Chondrocyte (in vitro differentiated cells): Measurements from ENCODE around the gene ARHGAP44. TPM values are rescaled to one million over a fixed set of nuclear protein-coding genes. Genes with fewer than 3 reads are reported as not detected.

Experiments
- DNase-seq: peaks from one replicate; pipeline ENCODE4 v3.0.0; 2021; ENCODE audit warnings: mixed read lengths, low spot score
- H3K27ac Mint-ChIP-seq: one replicate; pipeline ENCODE4 v1.8.0; 2021; ENCODE audit warnings: mild to moderate bottlenecking, moderate library complexity, mixed read lengths; ENCODE audit not compliant: unreplicated experiment
- H3K27me3 Mint-ChIP-seq: 2 replicates; pipeline ENCODE4 v1.8.0; 2021; ENCODE audit warnings: low read depth, mixed read lengths
- H3K36me3 Mint-ChIP-seq: 2 replicates; pipeline ENCODE4 v1.8.0; 2021; ENCODE audit warnings: low read depth, mixed read lengths
- H3K4me1 Mint-ChIP-seq: 2 replicates; pipeline ENCODE4 v1.8.0; 2021; ENCODE audit warnings: low read depth, mild to moderate bottlenecking, mixed read lengths
- H3K4me3 Mint-ChIP-seq: one replicate; pipeline ENCODE4 v1.8.0; 2021; ENCODE audit warnings: mild to moderate bottlenecking, moderate library complexity, mixed read lengths; ENCODE audit not compliant: unreplicated experiment
- H3K9me3 Mint-ChIP-seq: 2 replicates; pipeline ENCODE4 v1.8.0; 2021; ENCODE audit warnings: low read depth, mixed read lengths
- total RNA-seq: library from RNA; stranded (reverse); gene quantifications from 3 replicates; pipeline ENCODE4 v1.2.1, GENCODE V29; 2021
- TF ChIP-seq, protein P1 (sequence below): fragments of 200-600 bp; sonication (generic); IDR thresholded peaks from 2 replicates; pipeline ENCODE4 v1.5.0; 2021; ENCODE audit warnings: antibody characterized with exemption, mild to moderate bottlenecking, moderate library complexity

ARHGAP44 gene
- total RNA-seq, 1 donor from 2014 or later, result 5.7 TPM

GRCh38 chr17:12769981-12770380 lies 19.3 kb upstream of the ARHGAP44 start:
- Mint-ChIP-seq H3K4me1 (peaks cover 6% of the 10 kb centered on the region), H3K4me3 (no peak overlapping the region), H3K36me3 (no peaks in the 10 kb centered on the region), H3K27me3 (no peaks in the 10 kb centered on the region), H3K9me3 (no peaks in the 10 kb centered on the region), H3K27ac (no peak overlapping the region)
- no peak for DNase-seq
- TF ChIP-seq, protein P1, sequence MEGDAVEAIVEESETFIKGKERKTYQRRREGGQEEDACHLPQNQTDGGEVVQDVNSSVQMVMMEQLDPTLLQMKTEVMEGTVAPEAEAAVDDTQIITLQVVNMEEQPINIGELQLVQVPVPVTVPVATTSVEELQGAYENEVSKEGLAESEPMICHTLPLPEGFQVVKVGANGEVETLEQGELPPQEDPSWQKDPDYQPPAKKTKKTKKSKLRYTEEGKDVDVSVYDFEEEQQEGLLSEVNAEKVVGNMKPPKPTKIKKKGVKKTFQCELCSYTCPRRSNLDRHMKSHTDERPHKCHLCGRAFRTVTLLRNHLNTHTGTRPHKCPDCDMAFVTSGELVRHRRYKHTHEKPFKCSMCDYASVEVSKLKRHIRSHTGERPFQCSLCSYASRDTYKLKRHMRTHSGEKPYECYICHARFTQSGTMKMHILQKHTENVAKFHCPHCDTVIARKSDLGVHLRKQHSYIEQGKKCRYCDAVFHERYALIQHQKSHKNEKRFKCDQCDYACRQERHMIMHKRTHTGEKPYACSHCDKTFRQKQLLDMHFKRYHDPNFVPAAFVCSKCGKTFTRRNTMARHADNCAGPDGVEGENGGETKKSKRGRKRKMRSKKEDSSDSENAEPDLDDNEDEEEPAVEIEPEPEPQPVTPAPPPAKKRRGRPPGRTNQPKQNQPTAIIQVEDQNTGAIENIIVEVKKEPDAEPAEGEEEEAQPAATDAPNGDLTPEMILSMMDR, result no peak

DNA sequence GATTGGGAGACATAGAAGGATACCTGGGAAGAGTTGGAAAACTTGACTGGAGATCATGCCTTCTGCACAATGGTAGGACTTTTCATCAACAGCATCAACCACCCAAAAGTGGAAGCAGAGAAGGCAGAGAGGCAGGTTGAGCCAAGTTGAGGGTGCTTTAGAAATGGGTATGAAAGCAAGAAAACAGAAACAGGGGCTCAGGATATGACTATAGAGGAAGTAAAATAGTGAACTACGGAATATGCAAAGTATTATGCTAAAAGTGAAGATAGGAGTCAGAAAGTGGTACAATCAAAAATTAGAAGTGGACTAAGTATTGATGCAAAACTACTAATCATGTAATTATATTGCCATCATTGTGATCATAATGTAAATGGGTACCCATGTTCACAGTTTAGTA lies 16.1 kb upstream of the ARHGAP44 start:
- no peaks in the 10 kb centered on the region for H3K9me3 Mint-ChIP-seq
- no peak for DNase-seq
- no peaks in the 10 kb centered on the region for H3K36me3 Mint-ChIP-seq
- TF ChIP-seq, protein P1, result no peak
- no peak overlapping the region for H3K4me3 Mint-ChIP-seq
- no peaks in the 10 kb centered on the region for H3K27me3 Mint-ChIP-seq
- no peak overlapping the region for H3K27ac Mint-ChIP-seq
- H3K4me1 Mint-ChIP-seq, result peaks cover 3% of the 10 kb centered on the region

- H3K4me1 Mint-ChIP-seq, result peaks cover 10% of the 10 kb centered on the region
- H3K27ac Mint-ChIP-seq, result no peak overlapping the region
- TF ChIP-seq, protein P1, result no peak
- no peak for DNase-seq
- peaks cover 14% of the 10 kb centered on the region for H3K27me3 Mint-ChIP-seq
- peak overlapping the region; percentile 86 for H3K4me3 Mint-ChIP-seq
- no peaks in the 10 kb centered on the region for H3K9me3 Mint-ChIP-seq
- no peaks in the 10 kb centered on the region for H3K36me3 Mint-ChIP-seq
Observed at GRCh38 chr17:12789075-12789480, 220 bp upstream of the ARHGAP44 start.

DNA sequence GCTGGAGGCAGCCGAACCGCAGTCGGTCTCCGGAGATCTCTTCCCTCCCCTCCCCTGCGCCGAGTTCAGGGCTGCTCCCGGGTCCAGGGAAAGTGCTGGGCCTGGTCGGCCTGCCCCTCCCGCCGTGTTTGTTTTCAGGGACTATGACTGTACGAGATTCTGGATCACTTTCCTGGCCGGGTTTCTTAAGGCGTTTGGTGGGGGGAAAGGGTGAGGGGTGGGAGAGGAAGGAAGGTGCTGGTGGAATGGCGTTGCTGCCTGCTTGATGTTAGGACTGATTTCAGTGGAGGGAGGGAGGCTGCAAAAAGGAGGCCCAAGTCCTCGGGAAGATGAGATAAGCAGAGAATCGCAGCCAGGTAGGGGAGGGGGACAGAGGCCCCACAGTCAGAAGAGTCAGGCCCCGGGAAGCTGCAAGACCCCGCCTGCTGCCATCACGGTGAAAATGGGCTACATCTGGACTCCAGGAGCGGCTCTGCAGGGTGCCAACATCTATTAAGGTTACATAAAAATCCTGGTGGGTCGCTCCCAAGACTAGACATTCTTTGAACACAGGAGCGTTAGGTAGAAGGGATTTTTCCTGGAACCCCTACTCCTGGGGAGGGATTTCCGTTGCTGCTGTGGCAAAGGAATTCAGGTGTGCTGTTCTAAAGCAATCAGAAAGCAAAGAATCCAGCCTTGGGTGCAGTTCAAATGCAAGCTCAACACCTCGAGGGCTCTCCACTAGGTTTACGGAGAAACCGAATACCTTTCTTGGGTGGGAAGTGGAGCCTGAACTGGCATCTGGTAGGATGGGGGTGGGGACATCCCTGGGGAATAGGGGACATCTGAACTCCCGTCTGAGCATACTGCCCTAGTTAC lies 1.2 kb downstream of the ARHGAP44 start:
- H3K27me3 Mint-ChIP-seq, result peaks cover 12% of the 10 kb centered on the region
- H3K4me1 Mint-ChIP-seq, result peaks cover 17% of the 10 kb centered on the region
- no peaks in the 10 kb centered on the region for H3K36me3 Mint-ChIP-seq
- peak overlapping the region; percentile 86 for H3K4me3 Mint-ChIP-seq
- H3K9me3 Mint-ChIP-seq, result no peaks in the 10 kb centered on the region
- DNase-seq, result no peak
- TF ChIP-seq, protein P1, result no peak
- H3K27ac Mint-ChIP-seq, result no peak overlapping the region

- Mint-ChIP-seq H3K27ac (peak overlapping the region; percentile 62), H3K4me3 (no peak overlapping the region), H3K4me1 (peaks cover 23% of the 10 kb centered on the region), H3K9me3 (peaks cover 11% of the 10 kb centered on the region), H3K36me3 (peaks cover 2% of the 10 kb centered on the region), H3K27me3 (peaks cover 1% of the 10 kb centered on the region)
- no peak for DNase-seq
- TF ChIP-seq, protein P1, result no peak
Observed at GRCh38 chr17:12794919-12795532, 5.7 kb downstream of the ARHGAP44 start.
